NT2/D1 (cell line): ENCODE results near the gene RAI1.

Experiments
- DNase-seq: peaks from one replicate; pipeline ENCODE4 v3.0.0-alpha.2; 2011; ENCODE audit warnings: low read depth, low spot score
- H3K27me3 ChIP-seq: 2 replicates; pipeline ENCODE4 v1.6.0; 2011; ENCODE audit warnings: mild to moderate bottlenecking; ENCODE audit not compliant: insufficient read length, insufficient read depth
- H3K36me3 ChIP-seq: 2 replicates; pipeline ENCODE4 v1.6.1; 2011; ENCODE audit warnings: mild to moderate bottlenecking, low read length, mixed read lengths; ENCODE audit not compliant: insufficient read depth, insufficient read length
- H3K4me1 ChIP-seq: 2 replicates; pipeline ENCODE4 v1.5.1; 2011; ENCODE audit not compliant: insufficient read depth, insufficient read length
- H3K4me3 ChIP-seq: 2 replicates; pipeline ENCODE4 v1.5.1; 2011; ENCODE audit warnings: low read depth; ENCODE audit not compliant: insufficient read length
- H3K9ac ChIP-seq: 2 replicates; pipeline ENCODE4 v1.6.0; 2011; ENCODE audit warnings: low read depth; ENCODE audit not compliant: insufficient read length
- H3K9me3 ChIP-seq: 2 replicates; pipeline ENCODE4 v1.5.1; 2011; ENCODE audit warnings: mild to moderate bottlenecking, low read length; ENCODE audit not compliant: insufficient read depth
- SUZ12 ChIP-seq: IDR thresholded peaks from 2 replicates; pipeline ENCODE4 v1.6.1; 2011; ENCODE audit not compliant: insufficient read length, insufficient read depth; ENCODE audit errors: extremely low read depth
- YY1 ChIP-seq: IDR thresholded peaks from 2 replicates; pipeline ENCODE4 v1.6.1; 2011; ENCODE audit not compliant: insufficient read length, insufficient read depth
- ZNF274 ChIP-seq: IDR thresholded peaks from 2 replicates; pipeline ENCODE4 v1.6.1; 2011; ENCODE audit warnings: mild to moderate bottlenecking, low read depth, low read length

Gene RAI1

GRCh38 chr17:17816240-17816814 lies 135.1 kb downstream of the RAI1 start:
- H3K36me3 ChIP-seq: peaks cover 75% of the 10 kb centered on the region
- H3K4me3 ChIP-seq: no peak overlapping the region
- DNase-seq: no peak
- H3K9ac ChIP-seq: peak overlapping the region; percentile 36
- peaks cover 36% of the 10 kb centered on the region for H3K4me1 ChIP-seq
- no peak for TF ChIP-seq ZNF274
- no peak for TF ChIP-seq SUZ12
- no peak for TF ChIP-seq YY1
- no peaks in the 10 kb centered on the region for H3K9me3 ChIP-seq
- H3K27me3 ChIP-seq: no peaks in the 10 kb centered on the region

GRCh38 chr17:17816831-17817551 lies 135.7 kb downstream of the RAI1 start:
- peak overlapping the region; percentile 36 for H3K9ac ChIP-seq
- no peaks in the 10 kb centered on the region for H3K9me3 ChIP-seq
- peaks cover 36% of the 10 kb centered on the region for H3K4me1 ChIP-seq
- no peaks in the 10 kb centered on the region for H3K27me3 ChIP-seq
- TF ChIP-seq SUZ12 (no peak), ZNF274 (no peak), YY1 (no peak)
- no peak overlapping the region for H3K4me3 ChIP-seq
- DNase-seq: no peak
- peaks cover 74% of the 10 kb centered on the region for H3K36me3 ChIP-seq

GRCh38 chr17:17817552-17817947 lies 136.3 kb downstream of the RAI1 start:
- TF ChIP-seq YY1 (no peak), ZNF274 (no peak)
- H3K9me3 ChIP-seq: no peaks in the 10 kb centered on the region
- H3K4me3 ChIP-seq: no peak overlapping the region
- peak overlapping the region; percentile 24 for H3K9ac ChIP-seq
- peaks cover 76% of the 10 kb centered on the region for H3K36me3 ChIP-seq
- H3K4me1 ChIP-seq: peaks cover 38% of the 10 kb centered on the region
- no peak for DNase-seq
- H3K27me3 ChIP-seq: no peaks in the 10 kb centered on the region

- Histone ChIP-seq H3K9me3 (no peaks in the 10 kb centered on the region), H3K36me3 (peaks cover 73% of the 10 kb centered on the region), H3K27me3 (no peaks in the 10 kb centered on the region), H3K4me3 (no peak overlapping the region), H3K9ac (no peak overlapping the region), H3K4me1 (peaks cover 40% of the 10 kb centered on the region)
- no peak for TF ChIP-seq YY1
- TF ChIP-seq SUZ12: no peak
- TF ChIP-seq ZNF274: no peak
- DNase-seq: no peak
Observed at GRCh38 chr17:17818088-17818526, 136.8 kb downstream of the RAI1 start.

GRCh38 chr17:17819111-17819510 lies 137.9 kb downstream of the RAI1 start:
- H3K9me3 ChIP-seq: no peaks in the 10 kb centered on the region
- H3K27me3 ChIP-seq: no peaks in the 10 kb centered on the region
- no peak for DNase-seq
- peak overlapping the region; percentile 17 for H3K9ac ChIP-seq
- peaks cover 65% of the 10 kb centered on the region for H3K36me3 ChIP-seq
- H3K4me1 ChIP-seq: peaks cover 44% of the 10 kb centered on the region
- TF ChIP-seq YY1 (no peak), ZNF274 (no peak), SUZ12 (no peak)
- H3K4me3 ChIP-seq: no peak overlapping the region

- no peak for DNase-seq
- peaks cover 60% of the 10 kb centered on the region for H3K36me3 ChIP-seq
- peak overlapping the region; percentile 17 for H3K9ac ChIP-seq
Observed at GRCh38 chr17:17819561-17819995, 138.3 kb downstream of the RAI1 start.

GRCh38 chr17:17820046-17820445 lies 138.8 kb downstream of the RAI1 start:
- TF ChIP-seq YY1 (no peak), SUZ12 (no peak), ZNF274 (no peak)
- Histone ChIP-seq H3K9me3 (no peaks in the 10 kb centered on the region), H3K36me3 (peaks cover 56% of the 10 kb centered on the region), H3K4me3 (no peak overlapping the region), H3K27me3 (no peaks in the 10 kb centered on the region), H3K9ac (peak overlapping the region; percentile 50), H3K4me1 (peaks cover 52% of the 10 kb centered on the region)
- no peak for DNase-seq

More at GRCh38 chr17:17819561-17819995, 138.3 kb downstream of the RAI1 start:
- H3K4me1 ChIP-seq: peaks cover 48% of the 10 kb centered on the region
- no peaks in the 10 kb centered on the region for H3K9me3 ChIP-seq
- TF ChIP-seq SUZ12: no peak
- no peak for TF ChIP-seq YY1
- no peak for TF ChIP-seq ZNF274
- no peak overlapping the region for H3K4me3 ChIP-seq
- no peaks in the 10 kb centered on the region for H3K27me3 ChIP-seq
